Measurements from ENCODE around the gene TMEM42.

- TF ChIP-seq CTCF (IDR thresholded peaks at IDR 0.05) (no peak), EZH2 (IDR thresholded peaks at IDR 0.05) (no peak), EZH2phosphoT487 (IDR thresholded peaks at IDR 0.05) (no peak)
Observed at GRCh38 chr3:44814751-44815150, 47.0 kb upstream of the TMEM42 start.
